BE2C (cell line): ENCODE measurements around the gene KAZN.

Experiments used
- DNase-seq: peaks from one replicate; pipeline ENCODE4 v3.0.0-alpha.2; 2020
- H3K27me3 ChIP-seq: fragments of 250-450 bp; sonication (Bioruptor Pico); 2 replicates; pipeline ENCODE4 v1.5.1; 2020; ENCODE audit warnings: mild to moderate bottlenecking
- H3K36me3 ChIP-seq: fragments of 250-450 bp; sonication (Bioruptor Pico); 2 replicates; pipeline ENCODE4 v1.5.1; 2020; ENCODE audit warnings: mild to moderate bottlenecking
- H3K4me1 ChIP-seq: fragments of 250-450 bp; sonication (Bioruptor Pico); 2 replicates; pipeline ENCODE4 v1.5.1; 2020
- H3K4me3 ChIP-seq: 2 replicates; pipeline ENCODE4 v1.5.1; 2011; ENCODE audit warnings: low read depth, low read length
- H3K9me3 ChIP-seq: fragments of 250-450 bp; sonication (Bioruptor Pico); 2 replicates; pipeline ENCODE4 v1.5.1; 2020
- CTCF ChIP-seq: IDR thresholded peaks from 2 replicates; pipeline ENCODE4 v1.5.1; 2012; ENCODE audit warnings: mild to moderate bottlenecking, low read depth, low read length

KAZN gene

GRCh38 chr1:14704846-14705245, 106.4 kb downstream of the KAZN start:
- no peak for DNase-seq
- Histone ChIP-seq H3K9me3 (no peaks in the 10 kb centered on the region), H3K4me3 (no peak overlapping the region), H3K36me3 (no peaks in the 10 kb centered on the region), H3K27me3 (no peaks in the 10 kb centered on the region), H3K4me1 (no peaks in the 10 kb centered on the region)
- TF ChIP-seq CTCF = no peak

GRCh38 chr1:14705824-14706223, 107.3 kb downstream of the KAZN start:
- Histone ChIP-seq H3K9me3 (no peaks in the 10 kb centered on the region), H3K4me3 (no peak overlapping the region), H3K27me3 (no peaks in the 10 kb centered on the region), H3K36me3 (no peaks in the 10 kb centered on the region), H3K4me1 (no peaks in the 10 kb centered on the region)
- DNase-seq = no peak
- no peak for TF ChIP-seq CTCF

- no peak for DNase-seq
- Histone ChIP-seq H3K27me3 (no peaks in the 10 kb centered on the region), H3K4me1 (no peaks in the 10 kb centered on the region)
Observed at GRCh38 chr1:14706631-14707030, 108.1 kb downstream of the KAZN start.

GRCh38 chr1:14707531-14708445, 109.3 kb downstream of the KAZN start:
- no peaks in the 10 kb centered on the region for H3K9me3 ChIP-seq

More at GRCh38 chr1:14706631-14707030, 108.1 kb downstream of the KAZN start:
- H3K4me3 ChIP-seq = no peak overlapping the region
- TF ChIP-seq CTCF = no peak
- no peaks in the 10 kb centered on the region for H3K36me3 ChIP-seq
- H3K9me3 ChIP-seq = no peaks in the 10 kb centered on the region

GRCh38 chr1:14710331-14710730, 111.8 kb downstream of the KAZN start:
- H3K36me3 ChIP-seq = no peaks in the 10 kb centered on the region
- no peak for DNase-seq
- no peaks in the 10 kb centered on the region for H3K27me3 ChIP-seq
- no peak overlapping the region for H3K4me3 ChIP-seq
- H3K4me1 ChIP-seq = no peaks in the 10 kb centered on the region
- no peaks in the 10 kb centered on the region for H3K9me3 ChIP-seq
- no peak for TF ChIP-seq CTCF

More at GRCh38 chr1:14707531-14708445, 109.3 kb downstream of the KAZN start:
- TF ChIP-seq CTCF = no peak
- Histone ChIP-seq H3K36me3 (no peaks in the 10 kb centered on the region), H3K27me3 (no peaks in the 10 kb centered on the region), H3K4me1 (no peaks in the 10 kb centered on the region), H3K4me3 (no peak overlapping the region)
- DNase-seq = no peak

GRCh38 chr1:14712136-14712535, 113.7 kb downstream of the KAZN start:
- Histone ChIP-seq H3K36me3 (no peaks in the 10 kb centered on the region), H3K4me3 (no peak overlapping the region), H3K4me1 (no peaks in the 10 kb centered on the region), H3K27me3 (no peaks in the 10 kb centered on the region), H3K9me3 (no peaks in the 10 kb centered on the region)
- no peak for DNase-seq
- TF ChIP-seq CTCF = no peak
